HG02884 (cell line): ENCODE data around the gene FAM219A.
"Not testable (repeated sequence)": the region's sequence is repeated elsewhere in the genome, so short reads cannot be mapped to it uniquely, and the experiment has no call there.

ENCODE experiments used
- ATAC-seq: cut with Tn5 transposase; IDR thresholded peaks from one replicate; pipeline ENCODE4 v1.9.1; 2021; ENCODE audit warnings: mild to moderate bottlenecking, moderate library complexity; ENCODE audit not compliant: unreplicated experiment

FAM219A gene

GRCh38 chr9:34363619-34364351 is 94.6 kb downstream of the FAM219A start:
- ATAC-seq: no peak

- ATAC-seq: no peak
Observed at GRCh38 chr9:34362614-34363214, 95.7 kb downstream of the FAM219A start.

- not testable (repeated sequence) for ATAC-seq
Observed at GRCh38 chr9:34352957-34353356, 105.4 kb downstream of the FAM219A start.

- not testable (repeated sequence) for ATAC-seq
Observed at GRCh38 chr9:34352122-34352652, 106.2 kb downstream of the FAM219A start.

- no peak for ATAC-seq
Observed at GRCh38 chr9:34349324-34349723, 109.0 kb downstream of the FAM219A start.
